Measurements from ENCODE around the gene GPC3. TPM values are rescaled to one million over a fixed set of nuclear protein-coding genes. Genes with fewer than 3 reads are reported as not detected.

Gene GPC3
- total and polyA plus RNA-seq, 2 experiments from 2014 or later, result 36.8 to 60.1 TPM

- Histone ChIP-seq H3K79me2 (replicated peaks; ENCODE audit: insufficient read depth) (no peaks in the 10 kb centered on the region), H3K4me2 (no peak overlapping the region), H4K20me1 (replicated peaks; ENCODE audit: insufficient read depth) (no peaks in the 10 kb centered on the region), H3K4me3 (no peak overlapping the region), H3K9me2 (ENCODE audit: insufficient read depth) (no peaks in the 10 kb centered on the region), H3F3A (replicated peaks; ENCODE audit: low read depth) (no peaks in the 10 kb centered on the region), H2AFZ (no peak overlapping the region), H3K27me3 (ENCODE audit: insufficient read depth) (no peaks in the 10 kb centered on the region), H3K27ac (ENCODE audit: low read depth) (no peak overlapping the region), H3K4me1 (ENCODE audit: insufficient read depth) (peaks cover 4% of the 10 kb centered on the region; the same call in 1 of the 2 replicates), H3K36me3 (ENCODE audit: insufficient read depth) (no peaks in the 10 kb centered on the region)
- DNase-seq (ENCODE audit: low spot score), result no peak
- Mint-ChIP-seq H3K27ac (no peak overlapping the region), H3K4me1 (no peaks in the 10 kb centered on the region; the same call in 2 of the 3 replicates), H3K9me3 (no peaks in the 10 kb centered on the region), H3K27me3 (ENCODE audit: insufficient read depth, low read depth, poor library complexity) (no peaks in the 10 kb centered on the region), H3K4me3 (no peak overlapping the region), H3K36me3 (ENCODE audit: low read depth) (peaks cover 8% of the 10 kb centered on the region)
- ATAC-seq, result no peak
- no peak for TF ChIP-seq ZNF114 (CRISPR knock-in tag; IDR thresholded peaks at IDR 0.05)
- no peak for TF ChIP-seq ZNF462 (CRISPR knock-in tag; IDR thresholded peaks at IDR 0.05)
- TF ChIP-seq ETS1 (IDR thresholded peaks at IDR 0.05), result no peak
- no peak for TF ChIP-seq REST (IDR thresholded peaks at IDR 0.05; ENCODE audit: unreplicated experiment)
- TF ChIP-seq EZH2 (IDR thresholded peaks at IDR 0.05; ENCODE audit: low read depth, unreplicated experiment), result no peak
- no peak for TF ChIP-seq ZNF331 (CRISPR knock-in tag; IDR thresholded peaks at IDR 0.05; ENCODE audit: low read depth)
- no peak for TF ChIP-seq NANOG (IDR thresholded peaks at IDR 0.05; ENCODE audit: borderline replicate concordance)
- no peak for TF ChIP-seq EZH2phosphoT487 (IDR thresholded peaks at IDR 0.05; ENCODE audit: unreplicated experiment)
- TF ChIP-seq JUNB (IDR thresholded peaks at IDR 0.05; ENCODE audit: unreplicated experiment), result no peak
- TF ChIP-seq POLR2AphosphoS5 (IDR thresholded peaks at IDR 0.05; ENCODE audit: low read depth), result no peak
- TF ChIP-seq STAT1 (IDR thresholded peaks at IDR 0.05; ENCODE audit: unreplicated experiment), result no peak
- TF ChIP-seq CREB1 (CRISPR knock-in tag; IDR thresholded peaks at IDR 0.05; ENCODE audit: low read depth), result no peak
- no peak for TF ChIP-seq CTCF (conservative IDR thresholded peaks at IDR 0.05; ENCODE audit: low read depth in 2 of 2)
Observed at GRCh38 chrX:133535066-133535465, 450.3 kb downstream of the GPC3 start.

Data from GM23338 (cell line).